HG03439 (cell line): ENCODE measurements around the gene PRKAA1.
"Not testable (repeated sequence)": the region's sequence is repeated elsewhere in the genome, so short reads cannot be mapped to it uniquely, and the experiment has no call there.

Experiments
- ATAC-seq: cut with Tn5 transposase; IDR thresholded peaks from one replicate; pipeline ENCODE4 v1.9.1; 2021; ENCODE audit warnings: mild to moderate bottlenecking, moderate library complexity; ENCODE audit not compliant: unreplicated experiment

Gene PRKAA1

DNA sequence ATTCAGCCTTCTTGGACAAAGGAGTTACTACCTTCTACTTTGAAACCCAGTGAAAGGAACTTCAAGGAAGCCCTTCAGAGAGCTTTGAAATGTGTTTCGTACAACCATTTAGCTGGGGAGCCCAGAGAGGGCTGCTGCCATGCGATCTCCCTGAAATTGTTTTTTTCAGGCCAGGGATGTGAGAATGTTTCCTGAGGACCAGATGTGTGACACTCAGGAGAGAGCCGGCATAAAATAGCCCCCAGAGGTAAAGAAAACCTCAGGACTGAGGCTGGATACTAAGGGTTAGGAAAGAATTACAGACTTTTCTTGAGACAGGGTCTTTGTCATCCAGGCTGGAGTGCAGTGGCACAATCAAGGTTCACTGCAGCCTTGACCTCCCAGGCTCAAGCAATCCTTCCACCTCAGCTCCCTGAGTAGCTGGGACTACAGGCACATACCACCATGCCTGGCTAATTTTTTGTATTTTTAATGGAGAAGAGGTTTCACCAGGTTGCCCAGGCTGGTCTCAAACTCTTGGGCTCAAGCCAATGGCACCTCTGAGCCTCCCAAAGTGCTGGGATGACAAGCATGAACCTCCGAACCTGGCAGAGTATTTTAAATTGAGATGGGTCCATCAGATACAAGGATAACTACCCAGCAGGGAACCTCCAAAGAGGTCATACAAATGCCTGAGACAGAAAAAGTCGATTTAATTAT is 28.5 kb upstream of the PRKAA1 start:
- no peak for ATAC-seq

DNA sequence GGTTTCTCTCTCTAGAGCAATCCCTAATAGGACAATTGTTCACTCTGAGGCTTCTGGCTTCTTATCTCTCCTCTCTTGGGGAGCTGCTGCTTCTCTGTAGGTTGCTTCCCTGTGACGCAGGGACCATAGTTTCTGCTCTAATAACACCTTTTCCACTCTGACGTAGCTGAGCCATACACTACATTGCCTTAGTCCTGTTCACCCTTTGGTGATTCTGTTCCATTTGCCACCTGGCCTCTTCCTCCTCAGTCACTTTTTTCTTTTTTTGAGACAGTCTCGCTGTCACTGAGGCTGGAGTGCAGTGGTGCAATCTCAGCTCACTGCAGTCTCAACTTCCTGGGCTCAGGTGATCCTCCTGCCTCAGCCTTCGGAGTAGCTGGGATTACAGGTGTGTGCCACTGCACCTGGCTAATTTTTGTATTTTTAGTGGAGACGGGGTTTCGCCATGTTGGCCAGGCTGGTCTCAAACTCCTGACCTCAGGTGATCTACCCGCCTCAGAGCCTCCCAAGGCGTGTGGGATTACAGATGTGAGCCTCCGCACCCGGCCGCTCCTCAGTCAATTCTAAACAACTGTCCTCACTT is 27.4 kb upstream of the PRKAA1 start:
- ATAC-seq = not testable (repeated sequence)

DNA sequence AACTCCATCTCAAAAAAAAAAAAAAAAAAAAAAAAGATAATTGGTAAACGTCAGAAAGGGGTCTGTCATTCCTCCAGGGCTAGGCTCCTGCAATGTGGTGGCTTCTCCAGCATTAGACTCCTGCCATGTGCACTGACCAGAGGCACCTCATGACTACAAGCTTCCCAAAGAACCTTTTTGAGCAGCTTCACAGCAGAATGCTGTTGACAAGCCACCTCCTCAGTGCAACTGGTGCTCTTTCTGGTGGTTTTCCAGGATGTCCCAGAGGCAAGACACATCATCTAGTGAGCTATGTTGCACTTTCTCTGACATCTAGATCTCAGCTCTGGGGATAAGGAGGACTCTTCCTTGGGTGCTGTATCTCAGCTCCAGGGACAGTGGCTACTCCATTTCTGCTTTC is 25.3 kb upstream of the PRKAA1 start:
- no peak for ATAC-seq

DNA sequence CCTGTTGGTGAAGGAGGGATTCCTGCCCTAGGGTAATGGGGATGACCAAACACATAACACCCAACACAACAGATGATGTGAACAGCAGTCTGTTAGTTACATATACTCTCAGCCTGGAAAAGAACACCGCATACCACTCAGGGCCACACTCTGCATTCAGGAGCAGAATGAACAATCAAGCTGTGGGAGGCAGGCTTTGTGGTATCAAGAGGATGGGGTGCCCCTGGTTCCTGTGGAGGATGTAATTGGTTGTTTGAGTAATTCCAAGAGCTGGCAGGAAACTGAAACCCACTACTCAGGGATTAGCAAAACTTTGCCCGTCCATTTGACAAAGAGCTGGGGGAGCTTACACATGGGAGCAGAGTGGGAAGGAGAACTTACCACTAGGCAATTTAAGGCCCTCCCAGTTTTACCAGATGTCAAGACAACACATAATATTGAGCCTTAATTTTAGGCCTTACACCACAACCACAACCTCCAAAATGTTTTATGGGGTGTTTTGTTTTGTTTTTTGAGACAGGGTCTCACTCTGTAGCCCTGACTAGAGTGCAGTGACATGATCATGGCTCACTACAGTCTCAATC is 15.6 kb upstream of the PRKAA1 start:
- no peak for ATAC-seq

DNA sequence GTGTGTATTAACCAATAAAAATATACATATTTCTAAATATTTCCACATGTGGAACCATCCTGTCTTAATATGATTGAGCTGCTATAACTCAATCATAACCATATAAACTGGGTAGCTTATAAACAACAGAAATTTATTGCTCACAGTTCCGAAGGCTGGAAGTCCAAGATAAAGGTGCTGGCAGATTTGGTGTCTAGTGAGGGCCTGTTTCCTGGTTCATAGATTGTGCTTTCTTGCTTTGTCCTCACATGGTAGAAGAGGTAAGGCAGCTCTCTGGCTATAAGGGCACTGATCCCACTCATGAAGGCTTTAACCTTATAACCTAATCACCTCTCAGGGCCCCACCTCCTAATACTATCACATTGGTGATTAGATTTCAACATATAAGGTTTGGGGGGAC is 14.0 kb upstream of the PRKAA1 start:
- no peak for ATAC-seq

DNA sequence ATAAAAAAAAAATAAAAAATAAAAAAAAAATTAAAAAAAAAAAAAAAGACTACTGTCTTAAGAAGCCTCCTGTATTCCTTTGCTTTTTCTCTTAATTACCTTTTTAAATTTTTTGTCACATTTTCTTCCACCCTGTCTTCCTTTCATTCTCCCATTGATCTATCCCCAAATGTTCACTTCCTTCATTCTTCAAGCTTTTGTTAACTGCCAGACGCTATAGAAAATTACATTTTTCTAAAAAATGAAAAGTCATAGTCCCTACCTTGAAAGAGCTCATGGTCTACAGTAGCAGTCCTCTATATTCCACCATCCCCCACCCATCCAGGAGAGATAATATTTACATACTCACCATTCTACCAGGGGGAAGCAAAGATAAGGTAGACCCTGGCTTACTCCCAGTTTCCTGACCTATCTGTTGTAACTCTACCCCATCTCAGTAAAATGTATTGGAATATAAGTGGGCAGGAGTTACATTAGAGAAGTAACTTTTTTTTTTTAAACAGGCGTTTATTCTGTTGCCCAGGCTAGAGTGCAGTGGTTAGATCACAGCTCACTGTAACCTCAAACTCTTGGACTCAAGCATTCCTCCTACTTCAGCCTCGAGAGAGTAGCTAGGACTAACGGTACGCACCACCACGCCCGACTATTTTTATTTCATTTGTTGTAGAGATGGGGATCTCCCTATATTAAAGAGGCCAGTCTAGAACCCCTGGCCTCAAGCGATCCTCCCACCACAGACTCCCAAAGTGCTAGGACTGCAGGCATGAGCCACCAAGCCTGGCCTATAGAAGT is 3.8 kb upstream of the PRKAA1 start:
- ATAC-seq = no peak

DNA sequence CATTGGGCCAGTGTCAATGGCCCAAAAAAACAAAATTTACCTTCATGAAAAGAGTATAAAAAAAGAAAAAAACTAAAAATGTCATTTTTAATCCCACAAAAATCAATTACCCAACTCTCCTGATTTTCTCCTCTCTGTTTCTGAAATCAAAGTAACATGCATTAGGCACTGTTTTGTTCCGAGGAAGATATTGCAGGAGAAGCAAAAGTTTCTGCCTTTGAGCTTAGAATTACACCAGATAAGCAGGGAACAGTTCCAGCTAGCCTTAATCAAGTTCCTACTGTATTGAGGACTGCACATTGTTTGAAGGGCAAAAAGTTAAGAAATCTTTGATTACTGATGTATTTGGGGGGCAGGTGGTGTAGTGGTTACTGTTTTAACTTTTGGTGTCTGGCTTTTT is 1.1 kb upstream of the PRKAA1 start:
- no peak for ATAC-seq

DNA sequence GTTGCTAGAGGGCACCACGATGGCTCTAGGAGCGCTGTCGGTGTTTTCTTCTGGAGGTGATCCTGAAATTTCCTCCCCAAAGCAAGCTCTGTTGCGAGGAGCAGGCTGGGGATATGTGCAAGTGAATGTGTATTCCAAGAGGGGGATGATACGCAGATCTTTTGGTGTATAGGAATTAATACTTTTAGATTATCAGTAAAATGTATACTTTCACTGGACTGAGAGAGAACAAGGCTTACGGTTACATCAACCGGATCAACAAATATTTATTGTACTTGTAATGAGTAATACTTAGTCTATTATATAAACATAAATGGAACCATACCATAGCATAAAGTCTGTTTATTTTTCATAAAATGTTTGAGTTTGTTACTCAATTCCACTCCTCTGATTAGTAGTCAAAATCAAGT is 632 bp upstream of the PRKAA1 start:
- ATAC-seq = peak; percentile 2

DNA sequence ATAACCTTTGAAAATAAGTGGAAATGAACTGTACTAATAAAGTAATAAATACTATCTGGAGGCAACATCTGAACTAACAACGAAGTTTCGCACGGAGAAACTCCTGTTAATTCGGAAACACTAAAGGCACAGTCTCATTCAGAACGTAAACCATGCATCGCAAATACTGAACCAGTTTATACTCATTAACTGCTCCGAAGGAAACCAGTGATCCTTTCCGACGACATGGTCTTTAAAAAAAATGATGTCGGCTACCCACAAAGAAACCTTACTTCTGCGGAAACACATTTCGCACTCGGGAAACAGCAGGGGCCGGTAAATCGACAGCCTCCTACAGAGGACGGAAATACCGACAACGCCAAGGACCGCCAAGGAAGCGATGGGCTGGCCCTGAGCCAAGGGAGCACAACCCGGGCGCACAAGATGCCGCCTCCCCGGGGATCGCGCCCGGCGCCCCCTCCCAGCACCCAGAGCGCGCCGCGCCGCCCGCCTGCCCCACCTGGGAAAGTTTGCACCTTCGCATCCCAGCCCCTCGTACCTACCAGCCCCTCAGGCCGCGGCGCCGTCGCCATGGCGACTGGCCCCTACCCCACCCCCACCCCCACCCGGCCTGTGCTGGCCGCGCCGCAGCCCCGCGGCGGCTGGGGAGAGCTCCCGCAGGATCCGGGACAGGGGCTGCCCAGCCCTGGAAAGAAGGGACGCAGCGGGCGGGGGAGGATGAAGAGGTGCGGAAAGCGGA is 732 bp downstream of the PRKAA1 start:
- ATAC-seq = peak; percentile 50

DNA sequence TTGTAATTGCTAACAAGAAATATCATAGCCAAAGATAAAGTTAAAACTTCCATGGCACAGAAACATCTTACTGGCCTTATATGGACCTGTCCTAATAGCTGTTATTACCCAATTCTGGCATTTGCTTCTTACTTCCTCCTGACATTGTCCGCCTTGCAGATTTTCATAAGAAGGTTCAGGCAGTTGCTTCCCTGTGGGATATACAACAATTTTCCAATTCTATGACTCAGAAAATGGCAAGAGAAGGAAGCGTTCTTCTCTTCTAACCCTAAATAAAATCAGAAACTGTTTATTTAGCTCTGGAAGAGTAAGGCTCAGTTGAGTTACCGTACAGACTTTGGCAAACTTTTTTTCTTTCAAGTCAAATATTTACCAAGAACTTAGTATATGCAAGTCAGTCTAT is 1.7 kb downstream of the PRKAA1 start:
- no peak for ATAC-seq

DNA sequence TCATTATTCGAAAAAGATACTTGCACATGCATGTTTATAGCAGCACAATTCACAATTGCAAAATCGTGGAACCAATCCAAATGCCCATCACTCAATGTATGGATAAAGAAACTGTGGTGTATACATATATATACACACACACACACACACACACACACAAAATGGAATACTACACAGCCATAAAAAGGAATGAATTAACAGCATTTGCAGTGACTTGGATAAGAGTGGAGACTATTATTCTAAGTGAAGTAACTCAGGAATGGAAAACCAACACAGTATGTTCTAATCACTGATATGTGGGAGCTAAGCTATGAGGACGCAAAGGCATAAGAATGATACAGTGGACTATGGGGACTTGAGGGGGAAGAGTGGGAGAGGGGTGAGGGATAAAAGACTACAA is 3.3 kb downstream of the PRKAA1 start:
- ATAC-seq = not testable (repeated sequence)

DNA sequence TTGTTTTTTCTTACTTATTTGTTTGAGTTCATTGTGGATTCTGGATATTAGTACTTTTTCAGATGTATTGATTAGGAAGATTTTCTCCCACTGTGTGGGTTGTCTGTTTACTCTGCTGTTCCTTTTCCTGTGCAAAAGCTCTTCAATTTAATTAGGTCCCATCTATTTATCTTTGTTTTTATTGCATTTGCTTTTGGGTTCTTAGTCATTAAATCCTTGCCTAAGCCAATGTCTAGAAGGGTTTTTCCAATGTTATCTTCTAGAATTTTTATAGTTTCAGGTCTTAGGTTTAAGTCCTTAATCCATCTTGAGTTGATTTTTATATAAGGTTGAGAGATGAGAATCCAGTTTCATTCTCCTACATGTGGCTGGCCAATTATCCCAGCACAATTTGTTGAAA is 3.8 kb downstream of the PRKAA1 start:
- ATAC-seq = not testable (repeated sequence)

DNA sequence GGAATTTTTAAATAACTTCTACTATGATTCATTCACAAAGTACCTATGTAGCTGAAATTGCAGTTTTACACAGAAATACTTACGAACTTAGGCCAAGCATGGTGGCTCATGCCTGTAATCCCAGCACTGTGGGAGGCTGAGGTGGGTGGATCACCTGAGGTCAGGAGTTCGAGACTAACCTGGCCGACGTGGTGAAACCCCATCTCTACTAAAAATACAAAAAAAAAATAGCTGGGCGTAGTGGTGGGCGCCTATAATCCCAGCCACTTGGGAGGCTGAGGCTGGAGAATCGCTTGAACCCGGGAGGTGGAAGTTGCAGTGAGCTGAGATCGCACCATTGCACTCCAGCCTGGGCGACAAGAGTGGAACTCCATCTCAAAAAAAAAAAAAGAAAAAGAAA is 5.5 kb downstream of the PRKAA1 start:
- not testable (repeated sequence) for ATAC-seq

DNA sequence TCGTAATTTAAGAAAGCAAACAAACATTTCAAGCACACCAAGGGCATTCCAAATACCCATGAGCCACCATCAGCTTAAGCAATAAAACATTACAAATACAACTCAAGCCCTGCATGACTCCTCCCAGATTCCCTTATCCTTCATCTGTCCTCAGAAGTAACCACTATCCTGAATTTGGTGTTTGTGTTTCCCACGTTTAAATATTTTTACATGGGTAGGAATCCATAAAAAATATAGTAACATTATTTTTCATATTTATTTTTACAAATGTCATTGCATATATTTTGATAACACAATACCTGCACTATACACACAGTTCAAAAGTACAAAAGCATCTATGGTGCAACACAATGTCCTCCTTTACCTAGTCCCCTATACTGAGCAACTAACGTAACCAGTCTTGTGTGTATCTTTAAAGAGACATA is 6.4 kb downstream of the PRKAA1 start:
- no peak for ATAC-seq

DNA sequence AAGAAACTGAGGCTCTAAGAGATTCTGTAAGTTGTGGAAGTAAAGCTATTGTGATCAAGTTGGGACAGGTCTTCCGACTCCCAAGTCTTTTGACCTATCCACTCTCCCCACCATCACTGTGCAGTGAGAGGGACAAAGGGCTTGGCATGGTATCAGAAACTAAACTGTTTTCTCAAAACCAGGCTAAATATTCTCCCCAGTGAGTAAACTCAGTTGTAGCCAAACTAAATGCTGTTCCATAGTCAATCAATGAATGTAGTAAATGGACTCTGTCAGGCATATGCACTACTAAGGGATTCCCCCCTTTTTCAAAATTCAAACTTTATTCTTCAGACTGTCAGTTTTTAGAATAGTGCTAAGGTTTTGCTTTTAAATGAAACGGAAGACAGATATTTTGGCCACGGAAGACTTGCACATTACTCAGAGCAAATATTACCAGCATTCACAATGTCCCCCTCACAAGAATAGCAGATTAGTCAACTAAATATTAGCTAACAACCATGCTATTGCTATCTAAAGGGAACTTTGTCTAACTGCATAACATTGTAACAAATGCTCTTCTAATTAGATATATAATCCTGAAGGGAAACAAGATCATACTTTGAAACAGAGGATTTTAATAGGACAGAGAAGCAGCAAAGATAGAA is 7.1 kb downstream of the PRKAA1 start:
- ATAC-seq = no peak

DNA sequence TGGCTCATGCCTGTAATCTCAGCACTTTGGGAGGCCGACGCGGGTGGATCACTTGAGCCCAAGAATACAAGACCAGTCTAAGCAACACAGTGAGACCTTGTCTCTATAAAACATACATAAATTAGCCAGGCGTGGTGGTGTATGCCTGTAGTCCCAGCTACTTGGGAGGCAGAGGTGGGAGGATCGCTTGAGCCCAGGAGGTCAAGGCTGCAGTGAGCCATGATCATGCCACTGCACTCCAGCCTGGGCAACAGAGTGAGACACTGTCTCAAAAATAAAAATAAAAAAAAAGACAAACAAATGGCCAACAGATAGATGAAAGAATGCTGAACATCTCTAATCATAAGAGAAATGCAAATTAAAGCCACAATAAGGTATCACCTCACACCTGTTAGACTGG is 9.2 kb downstream of the PRKAA1 start:
- not testable (repeated sequence) for ATAC-seq

DNA sequence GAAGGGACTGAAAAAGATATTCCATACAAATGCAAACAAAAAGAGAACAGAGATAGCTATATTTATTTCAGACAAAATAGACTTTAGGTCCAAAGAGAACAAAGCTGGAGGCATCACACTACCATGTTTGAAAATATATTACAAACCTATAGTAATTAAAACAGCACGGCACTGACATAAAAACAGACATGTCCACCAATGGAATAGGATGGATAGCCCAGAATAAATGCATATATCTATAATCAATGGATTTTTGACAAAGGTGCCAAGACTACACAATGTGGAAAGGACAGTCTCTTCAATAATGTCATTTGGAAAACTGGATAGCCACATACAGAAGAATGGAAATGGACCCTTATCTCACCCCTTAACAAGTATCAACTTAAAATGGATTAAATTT is 10.2 kb downstream of the PRKAA1 start:
- no peak for ATAC-seq

DNA sequence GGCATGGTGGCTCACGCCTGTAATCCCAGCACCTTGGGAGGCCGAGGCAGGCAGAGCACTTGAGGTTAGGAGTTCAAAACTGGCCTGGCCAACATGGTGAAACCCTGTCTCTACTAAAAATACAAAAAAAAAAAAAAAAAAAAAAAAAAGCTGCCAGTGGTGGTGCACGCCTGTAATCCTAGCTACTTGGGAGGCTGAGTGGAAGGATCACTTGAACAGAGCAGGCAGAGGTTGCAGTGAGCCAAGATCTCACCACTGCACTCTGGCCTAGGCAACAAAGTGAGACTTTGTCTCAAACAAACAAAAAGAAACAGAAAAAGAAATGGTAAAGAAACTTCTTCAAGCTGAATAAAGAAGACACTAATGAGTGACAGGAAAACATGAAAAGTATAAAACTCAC is 11.5 kb downstream of the PRKAA1 start:
- not testable (repeated sequence) for ATAC-seq

DNA sequence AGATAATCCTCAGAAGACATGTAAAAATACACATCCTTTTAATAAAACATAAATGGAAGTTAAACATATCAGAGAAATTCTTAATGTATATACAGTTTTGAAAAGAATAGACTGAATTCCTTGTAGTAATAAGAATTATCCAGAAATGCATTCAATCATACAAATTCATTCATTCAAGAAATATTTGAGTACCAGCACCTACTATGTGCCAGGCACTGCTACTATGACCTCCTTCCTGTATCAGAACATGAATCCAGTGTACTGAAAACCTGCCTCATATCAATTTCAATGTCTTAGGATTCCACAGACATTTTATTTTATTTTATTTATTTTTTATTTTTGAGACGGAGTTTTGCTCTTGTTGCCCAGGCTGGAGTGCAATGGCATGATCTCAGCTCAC is 13.3 kb downstream of the PRKAA1 start:
- ATAC-seq = no peak

DNA sequence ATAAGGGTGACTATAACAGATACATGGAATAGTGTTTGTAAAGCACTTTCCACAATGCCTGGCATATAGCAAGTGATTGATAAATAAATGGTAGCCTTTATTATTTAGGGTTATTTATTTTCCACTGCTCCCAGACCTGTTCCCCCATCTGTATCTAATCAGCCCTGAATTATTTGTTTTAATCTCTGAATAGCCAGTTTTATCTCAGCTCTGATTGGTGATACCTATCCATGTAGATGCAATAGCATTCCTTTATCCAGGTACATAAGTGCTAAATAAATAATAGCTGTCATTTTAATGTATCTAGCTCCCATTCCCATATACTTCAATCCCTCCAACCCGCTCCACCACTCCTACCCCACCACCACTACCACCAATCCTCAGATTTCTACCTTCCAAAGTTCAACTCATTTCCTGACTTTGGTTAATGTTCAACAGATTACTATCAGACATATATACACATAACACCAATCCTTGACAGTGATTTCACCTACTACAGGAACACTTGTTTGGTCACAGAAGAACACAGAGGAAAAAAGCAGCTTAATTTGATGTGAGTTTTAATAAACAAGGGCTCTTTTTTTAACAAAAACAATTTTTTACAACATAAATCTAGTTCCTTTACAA is 14.0 kb downstream of the PRKAA1 start:
- no peak for ATAC-seq
